Midbrain (tissue), 1 donor: ENCODE measurements around the gene TRAP1.
"Not testable (repeated sequence)": the region's sequence is repeated elsewhere in the genome, so short reads cannot be mapped to it uniquely, and the experiment has no call there.

ENCODE experiments used
- DNase-seq: peaks from one replicate; lab custom pipeline; 2025; lab: John Stamatoyannopoulos, UW

Gene TRAP1

GRCh38 chr16:3610698-3611145, 106.6 kb downstream of the TRAP1 start:
- no peak for DNase-seq

GRCh38 chr16:3609895-3610697, 107.2 kb downstream of the TRAP1 start:
- DNase-seq: no peak

- not testable (repeated sequence) for DNase-seq
Observed at GRCh38 chr16:3608976-3609375, 108.3 kb downstream of the TRAP1 start.

GRCh38 chr16:3608069-3608468, 109.3 kb downstream of the TRAP1 start:
- no peak for DNase-seq
